HG03097 (cell line): Measurements from ENCODE around the gene FAM131A.

Experiments
- ATAC-seq: cut with Tn5 transposase; IDR thresholded peaks from one replicate; pipeline ENCODE4 v1.9.1; 2021; ENCODE audit not compliant: unreplicated experiment, low FRiP score

The FAM131A gene

GRCh38 chr3:184388936-184389230, 51.5 kb downstream of the FAM131A start:
- ATAC-seq = no peak

- no peak for ATAC-seq
Measured at GRCh38 chr3:184389384-184389783, 52.0 kb downstream of the FAM131A start.

- no peak for ATAC-seq
Measured at GRCh38 chr3:184389935-184390528, 52.6 kb downstream of the FAM131A start.

- ATAC-seq = no peak
Measured at GRCh38 chr3:184391266-184391665, 53.9 kb downstream of the FAM131A start.

GRCh38 chr3:184395320-184395660, 57.9 kb downstream of the FAM131A start:
- ATAC-seq = no peak
